Neural cell (in vitro differentiated cells): Measurements from ENCODE around the gene PLA2G4E. TPM values are rescaled to one million over a fixed set of nuclear protein-coding genes. Genes with fewer than 3 reads are reported as not detected.

Experiments
- H2AFZ ChIP-seq: fragments of 200-600, 300-800 bp; sonication (generic), shearing (Covaris generic); 2 replicates; pipeline ENCODE4 v1.6.0; 2014; ENCODE audit warnings: low read depth, mild to moderate bottlenecking, antibody characterized with exemption, low read length, moderate library complexity
- H3F3A ChIP-seq: fragments of 200-600 bp; shearing (Covaris generic); 2 replicates; pipeline ENCODE4 v1.6.1; 2016; ENCODE audit warnings: mild to moderate bottlenecking, moderate library complexity, mixed read lengths, antibody characterized with exemption, low read length; ENCODE audit not compliant: insufficient read depth, poor library complexity, severe bottlenecking
- H3K27ac ChIP-seq: fragments of 200-600, 300-800 bp; sonication (generic), shearing (Covaris generic); 2 replicates; pipeline ENCODE4 v1.5.1; 2014; ENCODE audit warnings: mild to moderate bottlenecking, low read length, moderate library complexity
- H3K27me3 ChIP-seq: fragments of 300-800, 200-600 bp; sonication (generic), shearing (Covaris generic); 2 replicates; pipeline ENCODE4 v1.6.0; 2014; ENCODE audit warnings: mild to moderate bottlenecking, low read depth, low read length, moderate library complexity; ENCODE audit not compliant: insufficient read depth
- H3K36me3 ChIP-seq: fragments of 300-800, 200-600 bp; sonication (generic), shearing (Covaris generic); 2 replicates; pipeline ENCODE4 v1.5.1; 2014; ENCODE audit warnings: mild to moderate bottlenecking, antibody characterized with exemption, low read length, moderate library complexity; ENCODE audit not compliant: insufficient read depth
- H3K4me2 ChIP-seq: fragments of 300-800, 200-600 bp; sonication (generic), shearing (Covaris generic); 2 replicates; pipeline ENCODE4 v1.6.0; 2014; ENCODE audit warnings: mild to moderate bottlenecking, low read length
- H3K4me3 ChIP-seq: fragments of 300-800, 200-600 bp; sonication (generic), shearing (Covaris generic); 2 replicates; pipeline ENCODE4 v1.5.1; 2014; ENCODE audit warnings: mild to moderate bottlenecking, low read length, moderate library complexity
- H3K79me2 ChIP-seq: fragments of 200-600 bp; shearing (Covaris generic); replicated peaks from 2 replicates; pipeline ENCODE4 v1.6.0; 2014; ENCODE audit warnings: mild to moderate bottlenecking, low read length, moderate library complexity; ENCODE audit not compliant: insufficient read depth
- H3K9ac ChIP-seq: fragments of 300-800, 200-600 bp; sonication (generic), shearing (Covaris generic); 2 replicates; pipeline ENCODE4 v1.6.1; 2016; ENCODE audit warnings: mild to moderate bottlenecking, low read length, mixed read lengths
- H3K9me2 ChIP-seq: fragments of 200-600 bp; shearing (Covaris generic); 2 replicates; pipeline ENCODE4 v1.6.1; 2016; ENCODE audit warnings: mild to moderate bottlenecking, low read length, mixed read lengths; ENCODE audit not compliant: insufficient read depth
- H3K9me3 ChIP-seq: fragments of 200-600, 300-800 bp; sonication (generic), shearing (Covaris generic); 2 replicates; pipeline ENCODE4 v1.6.1; 2016; ENCODE audit warnings: mild to moderate bottlenecking, mixed run types, low read length, moderate library complexity, mixed read lengths
- H4K20me1 ChIP-seq: fragments of 200-600 bp; shearing (Covaris generic); 2 replicates; pipeline ENCODE4 v1.6.1; 2016; ENCODE audit warnings: mild to moderate bottlenecking, mixed run types; ENCODE audit not compliant: insufficient read depth
- CTCF ChIP-seq: fragments of 450-650 bp; IDR thresholded peaks from 2 replicates; pipeline ENCODE4 v1.5.1; 2014; ENCODE audit warnings: antibody characterized with exemption, mild to moderate bottlenecking, moderate library complexity; ENCODE audit not compliant: poor library complexity, severe bottlenecking
- EP300 ChIP-seq: fragments of 450-650 bp; conservative IDR thresholded peaks from 2 replicates; pipeline ENCODE4 v1.6.1; 2014; ENCODE audit warnings: antibody characterized with exemption, mild to moderate bottlenecking, moderate library complexity; ENCODE audit not compliant: poor library complexity, severe bottlenecking
- EZH2 ChIP-seq: fragments of 200-600, 300-800 bp; shearing (Covaris generic), sonication (generic); IDR thresholded peaks from 2 replicates; pipeline ENCODE4 v1.6.1; 2014; ENCODE audit warnings: antibody characterized with exemption, low read length, borderline replicate concordance, mild to moderate bottlenecking; ENCODE audit not compliant: insufficient read depth, poor library complexity, severe bottlenecking
- MXI1 ChIP-seq: fragments of 450-650 bp; conservative IDR thresholded peaks from 2 replicates; pipeline ENCODE4 v1.6.1; 2014; ENCODE audit warnings: antibody characterized with exemption, mild to moderate bottlenecking; ENCODE audit not compliant: poor library complexity, severe bottlenecking
- POLR2AphosphoS5 ChIP-seq: IDR thresholded peaks from 2 replicates; pipeline ENCODE4 v1.6.1; 2012
- RAD21 ChIP-seq: fragments of 450-650 bp; conservative IDR thresholded peaks from 2 replicates; pipeline ENCODE4 v1.6.1; 2014; ENCODE audit warnings: antibody characterized with exemption, mild to moderate bottlenecking, moderate library complexity
- REST ChIP-seq: IDR thresholded peaks from 2 replicates; pipeline ENCODE4 v1.6.1; 2012; ENCODE audit warnings: borderline replicate concordance
- SMC3 ChIP-seq: fragments of 450-650 bp; conservative IDR thresholded peaks from 2 replicates; pipeline ENCODE4 v1.6.1; 2014; ENCODE audit warnings: antibody characterized with exemption, mild to moderate bottlenecking, moderate library complexity; ENCODE audit not compliant: poor library complexity
- TAF1 ChIP-seq: IDR thresholded peaks from 2 replicates; pipeline ENCODE4 v1.6.1; 2012; ENCODE audit warnings: low read depth
- polyA plus RNA-seq: library from polyadenylated mRNA; depleted of rRNA; stranded (reverse); fragments of >200 nt; gene quantifications from 2 replicates; pipeline ENCODE4 v1.2.3, GENCODE V29; 2014

Gene PLA2G4E
- polyA plus RNA-seq, 1 donor from 2014 or later, result not detected

- Histone ChIP-seq H3K9ac (no peak overlapping the region), H3K27ac (no peak overlapping the region), H4K20me1 (no peaks in the 10 kb centered on the region), H3K36me3 (no peaks in the 10 kb centered on the region), H3K27me3 (no peaks in the 10 kb centered on the region), H3K79me2 (no peaks in the 10 kb centered on the region), H3F3A (no peaks in the 10 kb centered on the region), H2AFZ (no peak overlapping the region), H3K9me3 (no peaks in the 10 kb centered on the region), H3K9me2 (no peaks in the 10 kb centered on the region), H3K4me2 (no peak overlapping the region), H3K4me3 (no peak overlapping the region)
- no peak for TF ChIP-seq REST
- no peak for TF ChIP-seq SMC3
- TF ChIP-seq EP300, result no peak
- TF ChIP-seq POLR2AphosphoS5, result no peak
- no peak for TF ChIP-seq TAF1
- no peak for TF ChIP-seq EZH2
- no peak for TF ChIP-seq CTCF
- TF ChIP-seq MXI1, result no peak
- no peak for TF ChIP-seq RAD21
Observed at GRCh38 chr15:41941644-41942415, 79.0 kb downstream of the PLA2G4E start.

- no peaks in the 10 kb centered on the region for H3K9me2 ChIP-seq
- no peaks in the 10 kb centered on the region for H3K9me3 ChIP-seq
- no peaks in the 10 kb centered on the region for H3K79me2 ChIP-seq
- H4K20me1 ChIP-seq, result no peaks in the 10 kb centered on the region
- TF ChIP-seq CTCF (no peak), REST (no peak), TAF1 (no peak)
- no peak overlapping the region for H3K9ac ChIP-seq
- no peak overlapping the region for H3K4me2 ChIP-seq
- no peak overlapping the region for H2AFZ ChIP-seq
- H3K27me3 ChIP-seq, result no peaks in the 10 kb centered on the region
- no peak overlapping the region for H3K4me3 ChIP-seq
- no peaks in the 10 kb centered on the region for H3K36me3 ChIP-seq
- H3F3A ChIP-seq, result no peaks in the 10 kb centered on the region
- no peak overlapping the region for H3K27ac ChIP-seq
Observed at GRCh38 chr15:41940441-41940857, 80.4 kb downstream of the PLA2G4E start.
